Upper lobe of left lung (tissue), 6 donors: ENCODE results near the gene CLEC16A. TPM values are rescaled to one million over a fixed set of nuclear protein-coding genes. Genes with fewer than 3 reads are reported as not detected.
"Not testable (repeated sequence)": the region's sequence is repeated elsewhere in the genome, so short reads cannot be mapped to it uniquely, and the experiment has no call there.

Experiments
- ATAC-seq, 2 donors: fragments of 200-7000 bp; cut with Tn5 transposase; one replicate each; pipeline ENCODE4 v1.9.1; 2022; ENCODE audit warnings: mild to moderate bottlenecking in 2 of 2, moderate library complexity in 2 of 2; ENCODE audit not compliant: low FRiP score in 2 of 2
- DNase-seq, 2 donors: peaks; one replicate each; pipeline ENCODE4 v3.0.0-alpha.2; 2019 to 2020
- H3K27ac ChIP-seq, 4 donors: fragments of 200-600 bp; sonication (generic); one replicate each; pipeline ENCODE4 v1.5.1; 2016 to 2019
- H3K27me3 ChIP-seq, 4 donors: fragments of 200-600 bp; sonication (generic); one replicate each; pipeline ENCODE4 v1.5.1; 2017 to 2019
- H3K36me3 ChIP-seq, 4 donors: fragments of 200-600 bp; sonication (generic); one replicate each; pipeline ENCODE4 v1.5.1; 2016 to 2019
- H3K4me1 ChIP-seq, 4 donors: fragments of 200-600 bp; sonication (generic); one replicate each; pipeline ENCODE4 v1.5.1; 2018 to 2019
- H3K4me3 ChIP-seq, 4 donors: fragments of 200-600 bp; sonication (generic); one replicate each; pipeline ENCODE4 v1.5.1; 2017 to 2019; ENCODE audit warnings: mild to moderate bottlenecking in 2 of 4, moderate library complexity in 1 of 4
- H3K9me3 ChIP-seq, 4 donors: fragments of 200-600 bp; sonication (generic); one replicate each; pipeline ENCODE4 v1.5.1; 2018 to 2019
- EP300 ChIP-seq, 4 donors: sonication (generic); formaldehyde crosslinking; IDR thresholded peaks; one replicate each; pipeline ENCODE4 v1.5.1; 2017; ENCODE audit warnings: antibody characterized with exemption in 4 of 4, control low read depth in 2 of 4
- POLR2A ChIP-seq, 4 donors: fragments of 450-650 bp; IDR thresholded peaks; one replicate each; pipeline ENCODE4 v1.5.1; 2016 to 2017; ENCODE audit warnings: antibody characterized with exemption in 4 of 4, mild to moderate bottlenecking in 2 of 4
- POLR2AphosphoS5 ChIP-seq, 2 donors: sonication (generic); formaldehyde crosslinking; IDR thresholded peaks; one replicate each; pipeline ENCODE4 v1.5.1; 2017; ENCODE audit warnings: antibody characterized with exemption in 2 of 2
- WGBS, 2 donors: methylation state at CpG; one replicate each; pipeline ENCODE4 v1.1.5; 2017 to 2018; 5-methylcytosine and 5-hydroxymethylcytosine counted together
- total RNA-seq, 6 donors: library from RNA; depleted of rRNA in 4 of 6; stranded (reverse); fragments of >200 nt in 4 of 6; gene quantifications; one replicate each; pipeline versions ENCODE4 v1.1.0 to v1.2.1, GENCODE V29; 2016 to 2021
- TF ChIP-seq, protein P1 (sequence below), 6 experiments: fragments of 450-650 bp in 4 of 6; fragments of 200-600 bp in 2 of 6; sonication (generic) in 2 of 6; IDR thresholded peaks; one replicate each; pipeline ENCODE4 v1.5.1; 2016 to 2019; ENCODE audit warnings: antibody characterized with exemption in 6 of 6
- donor health status: DM: no; HTN: no; CAD: no; lungs with moderate emphysema.
- donor health status: DM: no; HTN: yes; CAD: no; lungs with severe emphysema.

The CLEC16A gene
- total RNA-seq, 6 donors from 2014 or later = 33.3 to 85.9 (median 46.4) TPM

DNA sequence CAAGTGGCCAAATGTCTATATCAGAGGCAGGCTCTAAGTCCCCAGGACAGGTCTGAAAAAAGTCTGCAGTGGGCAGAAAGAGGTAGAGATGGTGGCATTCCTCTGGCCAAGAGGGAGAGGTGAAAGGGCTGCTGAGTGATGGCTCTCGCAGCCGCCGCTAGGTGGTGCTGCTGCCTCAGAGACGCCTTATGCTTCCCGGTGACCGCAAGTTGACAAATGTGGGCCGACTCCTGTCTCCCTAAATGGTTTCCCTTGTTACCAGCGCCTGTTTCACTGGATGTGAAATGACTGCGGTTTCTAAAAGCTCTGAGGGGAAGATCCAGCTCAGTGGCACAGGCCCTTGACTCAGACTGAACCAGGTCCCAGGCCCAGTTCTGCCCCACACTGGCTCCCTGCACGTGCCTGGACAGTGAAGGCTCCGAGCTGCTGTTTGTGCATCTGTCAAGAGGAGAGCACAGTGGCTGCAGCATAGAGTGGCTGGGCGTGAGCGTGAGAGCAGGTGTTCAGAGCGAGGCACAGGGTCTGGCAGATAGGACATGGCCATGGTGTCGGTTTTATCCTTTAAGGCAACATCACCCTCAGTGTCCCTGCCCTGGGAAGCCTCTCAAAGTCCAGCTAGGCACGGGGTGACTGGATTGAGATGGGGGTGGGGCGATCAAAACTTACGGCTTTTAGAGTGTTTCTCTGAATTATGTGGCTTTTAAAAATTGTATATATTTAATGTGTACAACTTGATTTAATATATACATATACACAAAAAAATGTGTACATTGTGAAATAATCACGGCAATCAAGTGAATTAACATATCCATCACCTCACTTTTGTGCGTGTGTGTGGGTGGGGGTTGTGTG is 19.9 kb downstream of the CLEC16A start:
- H3K36me3 ChIP-seq = peaks cover 0 to 39% (median 29%) of the 10 kb centered on the region in 4 donors
- H3K27me3 ChIP-seq = no peaks in the 10 kb centered on the region
- peaks cover 4 to 8% (median 6%) of the 10 kb centered on the region in 4 donors for H3K4me1 ChIP-seq
- 38 to 41% methylated on average over 20 of the region's 20 CpGs for whole genome bisulfite sequencing, 2 donors
- peak overlapping the region in 2 of 4 donors; percentile 13 to 49 for H3K27ac ChIP-seq
- TF ChIP-seq, protein P1, sequence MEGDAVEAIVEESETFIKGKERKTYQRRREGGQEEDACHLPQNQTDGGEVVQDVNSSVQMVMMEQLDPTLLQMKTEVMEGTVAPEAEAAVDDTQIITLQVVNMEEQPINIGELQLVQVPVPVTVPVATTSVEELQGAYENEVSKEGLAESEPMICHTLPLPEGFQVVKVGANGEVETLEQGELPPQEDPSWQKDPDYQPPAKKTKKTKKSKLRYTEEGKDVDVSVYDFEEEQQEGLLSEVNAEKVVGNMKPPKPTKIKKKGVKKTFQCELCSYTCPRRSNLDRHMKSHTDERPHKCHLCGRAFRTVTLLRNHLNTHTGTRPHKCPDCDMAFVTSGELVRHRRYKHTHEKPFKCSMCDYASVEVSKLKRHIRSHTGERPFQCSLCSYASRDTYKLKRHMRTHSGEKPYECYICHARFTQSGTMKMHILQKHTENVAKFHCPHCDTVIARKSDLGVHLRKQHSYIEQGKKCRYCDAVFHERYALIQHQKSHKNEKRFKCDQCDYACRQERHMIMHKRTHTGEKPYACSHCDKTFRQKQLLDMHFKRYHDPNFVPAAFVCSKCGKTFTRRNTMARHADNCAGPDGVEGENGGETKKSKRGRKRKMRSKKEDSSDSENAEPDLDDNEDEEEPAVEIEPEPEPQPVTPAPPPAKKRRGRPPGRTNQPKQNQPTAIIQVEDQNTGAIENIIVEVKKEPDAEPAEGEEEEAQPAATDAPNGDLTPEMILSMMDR (IDR thresholded peaks at IDR 0.05) = peak; percentile 89 to 95 (median 93)
- TF ChIP-seq EP300 (IDR thresholded peaks at IDR 0.05) = no peak
- H3K9me3 ChIP-seq = no peaks in the 10 kb centered on the region
- H3K4me3 ChIP-seq = no peak overlapping the region
- peak; percentile 89 to 94 for DNase-seq
- ATAC-seq = peak; percentile 90 to 91

DNA sequence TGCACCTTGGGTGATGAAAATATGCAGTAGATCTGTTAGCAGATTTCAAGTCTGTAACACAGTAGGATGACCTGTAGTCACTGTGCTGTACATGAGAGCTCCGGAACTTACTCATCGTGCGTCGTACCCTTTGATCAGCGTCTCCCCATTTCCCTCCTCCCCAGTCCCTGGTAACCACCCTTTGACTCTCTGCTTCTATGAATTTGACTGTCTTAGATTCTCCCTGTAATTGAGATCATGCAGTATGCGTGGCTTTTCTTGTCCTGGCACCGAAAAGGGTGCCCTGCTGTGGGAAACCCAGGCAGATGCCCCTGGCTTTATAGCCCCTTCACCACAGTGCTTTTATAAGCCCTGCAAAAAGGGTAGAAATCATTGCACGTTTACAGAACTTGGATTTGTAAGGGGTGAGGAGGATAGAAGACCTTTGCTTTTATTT is 20.5 kb downstream of the CLEC16A start:
- ATAC-seq = no peak
- no peaks in the 10 kb centered on the region for H3K27me3 ChIP-seq
- WGBS, 2 donors = 76 to 78% methylated on average over 8 of the region's 8 CpGs
- TF ChIP-seq, protein P1 (IDR thresholded peaks at IDR 0.05) = no peak
- TF ChIP-seq EP300 (IDR thresholded peaks at IDR 0.05) (no peak), POLR2AphosphoS5 (IDR thresholded peaks at IDR 0.05) (no peak), POLR2A (IDR thresholded peaks at IDR 0.05) (no peak)
- no peak for DNase-seq
- H3K36me3 ChIP-seq = peaks cover 1 to 38% (median 31%) of the 10 kb centered on the region in 4 donors
- H3K4me3 ChIP-seq = no peak overlapping the region
- no peak overlapping the region for H3K27ac ChIP-seq
- no peaks in the 10 kb centered on the region for H3K9me3 ChIP-seq
- peaks cover 4 to 8% (median 6%) of the 10 kb centered on the region in 4 donors for H3K4me1 ChIP-seq

DNA sequence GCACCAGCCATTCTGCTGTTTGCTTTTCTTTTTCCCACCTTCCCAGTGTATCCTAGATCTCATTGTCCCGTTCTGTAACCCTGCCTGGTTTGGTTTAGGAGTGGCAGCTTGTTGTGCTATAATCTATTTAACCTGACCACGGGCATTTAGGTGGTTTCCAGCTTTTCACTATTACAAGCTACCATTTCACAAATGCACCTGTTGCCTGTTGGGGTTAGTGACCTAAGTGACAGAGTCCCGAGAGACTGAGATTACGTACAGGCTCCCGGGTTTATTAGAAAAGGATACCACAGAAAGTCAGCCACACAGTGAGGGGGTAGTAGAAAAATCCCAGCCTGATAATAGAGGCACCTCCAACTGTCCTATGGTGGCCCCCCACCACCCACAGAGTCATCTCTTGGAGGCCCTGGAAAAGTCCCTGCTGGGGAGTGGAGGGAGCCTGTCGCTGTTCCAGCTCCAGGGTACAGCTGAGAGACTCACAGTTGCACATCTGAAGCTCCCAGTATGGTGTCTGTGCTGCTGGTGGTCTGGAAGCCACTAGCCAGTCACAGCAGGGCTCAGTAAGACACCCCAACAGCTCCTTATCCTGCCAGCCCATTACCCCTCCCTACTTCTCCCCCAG is 21.2 kb downstream of the CLEC16A start:
- Histone ChIP-seq H3K4me3 (no peak overlapping the region), H3K4me1 (peaks cover 4 to 8% (median 6%) of the 10 kb centered on the region in 4 donors), H3K27me3 (no peaks in the 10 kb centered on the region), H3K36me3 (peaks cover 4 to 45% (median 32%) of the 10 kb centered on the region in 4 donors), H3K9me3 (no peaks in the 10 kb centered on the region), H3K27ac (no peak overlapping the region)
- ATAC-seq (no peak), DNase-seq (no peak)
- TF ChIP-seq POLR2AphosphoS5 (IDR thresholded peaks at IDR 0.05) (no peak), POLR2A (IDR thresholded peaks at IDR 0.05) (no peak), EP300 (IDR thresholded peaks at IDR 0.05) (no peak)
- TF ChIP-seq, protein P1 (IDR thresholded peaks at IDR 0.05) = no peak
- WGBS, 2 donors = 76 to 80% methylated on average over 5 to 6 of the region's 6 CpGs

DNA sequence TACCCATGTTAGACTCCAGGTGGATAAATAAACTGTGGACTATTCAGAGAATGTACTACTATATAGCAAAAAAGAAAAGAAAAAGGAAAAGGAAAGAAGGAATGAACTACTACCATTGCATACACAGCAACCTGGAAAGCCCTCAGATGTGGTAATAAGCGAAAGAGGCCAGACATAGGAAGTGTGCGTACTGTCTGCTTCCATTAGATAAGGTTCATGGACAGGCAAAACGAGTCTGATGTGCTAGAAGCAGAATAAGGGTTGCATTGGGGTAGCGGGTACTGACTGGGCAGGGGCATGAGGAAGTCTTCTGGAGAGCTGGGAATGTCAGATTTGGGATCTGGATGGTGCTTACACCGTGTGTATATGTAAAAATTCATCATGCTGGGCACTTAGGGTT is 21.8 kb downstream of the CLEC16A start:
- DNase-seq (no peak), ATAC-seq (no peak)
- TF ChIP-seq POLR2AphosphoS5 (IDR thresholded peaks at IDR 0.05) (no peak), POLR2A (IDR thresholded peaks at IDR 0.05) (no peak), EP300 (IDR thresholded peaks at IDR 0.05) (no peak)
- TF ChIP-seq, protein P1 (IDR thresholded peaks at IDR 0.05) = no peak
- H3K9me3 ChIP-seq = no peaks in the 10 kb centered on the region
- WGBS, 2 donors = 68 to 80% methylated on average over 5 of the region's 5 CpGs
- H3K27ac ChIP-seq = no peak overlapping the region
- no peak overlapping the region for H3K4me3 ChIP-seq
- H3K4me1 ChIP-seq = peaks cover 4 to 8% (median 6%) of the 10 kb centered on the region in 4 donors
- no peaks in the 10 kb centered on the region for H3K27me3 ChIP-seq
- peaks cover 6 to 50% (median 37%) of the 10 kb centered on the region in 4 donors for H3K36me3 ChIP-seq

DNA sequence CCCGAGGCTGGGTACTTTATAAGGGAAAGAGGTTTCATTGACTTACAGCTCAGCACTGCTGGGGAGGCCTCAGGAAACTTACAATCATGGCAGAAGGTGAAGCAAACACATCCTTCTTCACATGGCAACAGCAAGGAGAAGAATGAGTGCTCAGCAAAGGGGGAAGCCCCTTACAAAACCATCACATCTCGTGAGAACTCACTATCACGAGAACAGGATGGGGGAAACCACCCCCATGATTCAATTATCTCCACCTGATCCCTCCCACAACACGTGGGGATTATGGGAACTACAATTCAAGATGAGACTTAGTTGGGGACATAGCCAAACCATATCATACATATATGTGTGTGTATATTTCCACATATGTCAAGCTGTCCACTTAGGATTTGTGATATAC is 22.2 kb downstream of the CLEC16A start:
- not testable (repeated sequence) for H3K9me3 ChIP-seq, H3K27me3 ChIP-seq, H3K27ac ChIP-seq, DNase-seq, H3K4me1 ChIP-seq, H3K4me3 ChIP-seq, ATAC-seq
- WGBS, 2 donors = 47 to 59% methylated on average over 4 of the region's 4 CpGs
- peaks cover 7 to 53% (median 38%) of the 10 kb centered on the region in 4 donors for H3K36me3 ChIP-seq
